Osteocyte (in vitro differentiated cells): ENCODE data around the gene LGR4. TPM values are rescaled to one million over a fixed set of nuclear protein-coding genes. Genes with fewer than 3 reads are reported as not detected.

Source experiments
- DNase-seq: peaks from one replicate; pipeline ENCODE4 v3.0.0; 2021; ENCODE audit warnings: mixed read lengths; ENCODE audit not compliant: unreplicated experiment; ENCODE audit errors: extremely low spot score
- H3K27ac Mint-ChIP-seq: one replicate; pipeline ENCODE4 v1.8.0; 2021; ENCODE audit warnings: mild to moderate bottlenecking, mixed read lengths; ENCODE audit not compliant: unreplicated experiment
- H3K27me3 Mint-ChIP-seq: one replicate; pipeline ENCODE4 v1.8.0; 2021; ENCODE audit warnings: mixed read lengths; ENCODE audit not compliant: unreplicated experiment
- H3K36me3 Mint-ChIP-seq: one replicate; pipeline ENCODE4 v1.8.0; 2021; ENCODE audit warnings: mixed read lengths; ENCODE audit not compliant: unreplicated experiment
- H3K4me1 Mint-ChIP-seq: one replicate; pipeline ENCODE4 v1.8.0; 2021; ENCODE audit warnings: mixed read lengths; ENCODE audit not compliant: unreplicated experiment
- H3K4me3 Mint-ChIP-seq: one replicate; pipeline ENCODE4 v1.8.0; 2021; ENCODE audit warnings: mild to moderate bottlenecking, moderate library complexity, mixed read lengths; ENCODE audit not compliant: unreplicated experiment
- H3K9me3 Mint-ChIP-seq: one replicate; pipeline ENCODE4 v1.8.0; 2021; ENCODE audit warnings: mixed read lengths; ENCODE audit not compliant: unreplicated experiment
- total RNA-seq: library from RNA; stranded (reverse); gene quantifications from 2 replicates; pipeline ENCODE4 v1.2.1, GENCODE V29; 2021
- TF ChIP-seq, protein P1 (sequence below): fragments of 200-600 bp; sonication (generic); IDR thresholded peaks from 2 replicates; pipeline ENCODE4 v1.5.0; 2021; ENCODE audit warnings: antibody characterized with exemption, mild to moderate bottlenecking, moderate library complexity

LGR4 gene
- total RNA-seq, 1 donor from 2014 or later: 61.9 TPM

DNA sequence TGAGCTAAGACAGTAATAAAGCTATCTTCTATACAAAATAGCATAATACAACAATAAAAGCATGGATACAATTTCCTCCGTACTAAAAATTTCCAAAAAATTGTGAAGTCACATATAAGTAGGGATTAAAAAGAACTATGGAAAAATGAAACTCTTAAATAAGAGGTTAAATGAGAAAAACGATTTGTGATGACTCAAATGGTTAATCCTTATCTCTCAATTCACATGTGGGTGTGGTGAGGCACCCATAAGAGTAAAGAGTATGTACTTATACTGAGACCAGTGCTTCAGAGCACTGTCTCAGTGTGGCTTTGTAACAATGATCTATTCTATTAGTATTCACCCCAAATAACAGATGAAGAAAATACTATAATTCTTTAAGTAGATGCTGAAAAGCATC lies 84.6 kb downstream of the LGR4 start:
- Mint-ChIP-seq H3K36me3 (peaks cover 15% of the 10 kb centered on the region), H3K9me3 (no peaks in the 10 kb centered on the region), H3K4me3 (no peak overlapping the region), H3K27ac (no peak overlapping the region), H3K27me3 (no peaks in the 10 kb centered on the region), H3K4me1 (peaks cover 89% of the 10 kb centered on the region)
- DNase-seq: no peak
- TF ChIP-seq, protein P1, sequence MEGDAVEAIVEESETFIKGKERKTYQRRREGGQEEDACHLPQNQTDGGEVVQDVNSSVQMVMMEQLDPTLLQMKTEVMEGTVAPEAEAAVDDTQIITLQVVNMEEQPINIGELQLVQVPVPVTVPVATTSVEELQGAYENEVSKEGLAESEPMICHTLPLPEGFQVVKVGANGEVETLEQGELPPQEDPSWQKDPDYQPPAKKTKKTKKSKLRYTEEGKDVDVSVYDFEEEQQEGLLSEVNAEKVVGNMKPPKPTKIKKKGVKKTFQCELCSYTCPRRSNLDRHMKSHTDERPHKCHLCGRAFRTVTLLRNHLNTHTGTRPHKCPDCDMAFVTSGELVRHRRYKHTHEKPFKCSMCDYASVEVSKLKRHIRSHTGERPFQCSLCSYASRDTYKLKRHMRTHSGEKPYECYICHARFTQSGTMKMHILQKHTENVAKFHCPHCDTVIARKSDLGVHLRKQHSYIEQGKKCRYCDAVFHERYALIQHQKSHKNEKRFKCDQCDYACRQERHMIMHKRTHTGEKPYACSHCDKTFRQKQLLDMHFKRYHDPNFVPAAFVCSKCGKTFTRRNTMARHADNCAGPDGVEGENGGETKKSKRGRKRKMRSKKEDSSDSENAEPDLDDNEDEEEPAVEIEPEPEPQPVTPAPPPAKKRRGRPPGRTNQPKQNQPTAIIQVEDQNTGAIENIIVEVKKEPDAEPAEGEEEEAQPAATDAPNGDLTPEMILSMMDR: no peak

- no peaks in the 10 kb centered on the region for H3K27me3 Mint-ChIP-seq
- no peak for DNase-seq
- H3K27ac Mint-ChIP-seq: no peak overlapping the region
- TF ChIP-seq, protein P1: no peak
- peaks cover 84% of the 10 kb centered on the region for H3K4me1 Mint-ChIP-seq
- peaks cover 16% of the 10 kb centered on the region for H3K36me3 Mint-ChIP-seq
- H3K9me3 Mint-ChIP-seq: no peaks in the 10 kb centered on the region
- H3K4me3 Mint-ChIP-seq: no peak overlapping the region
These were observed 85.2 kb downstream of the LGR4 start for GRCh38 chr11:27387362-27387761.

- peaks cover 76% of the 10 kb centered on the region for H3K4me1 Mint-ChIP-seq
- no peaks in the 10 kb centered on the region for H3K9me3 Mint-ChIP-seq
- H3K36me3 Mint-ChIP-seq: peaks cover 21% of the 10 kb centered on the region
- TF ChIP-seq, protein P1: no peak
- no peak overlapping the region for H3K4me3 Mint-ChIP-seq
- peak overlapping the region; percentile 94 for H3K27ac Mint-ChIP-seq
- no peaks in the 10 kb centered on the region for H3K27me3 Mint-ChIP-seq
- DNase-seq: no peak
These were observed 86.3 kb downstream of the LGR4 start for GRCh38 chr11:27386181-27386845.

DNA sequence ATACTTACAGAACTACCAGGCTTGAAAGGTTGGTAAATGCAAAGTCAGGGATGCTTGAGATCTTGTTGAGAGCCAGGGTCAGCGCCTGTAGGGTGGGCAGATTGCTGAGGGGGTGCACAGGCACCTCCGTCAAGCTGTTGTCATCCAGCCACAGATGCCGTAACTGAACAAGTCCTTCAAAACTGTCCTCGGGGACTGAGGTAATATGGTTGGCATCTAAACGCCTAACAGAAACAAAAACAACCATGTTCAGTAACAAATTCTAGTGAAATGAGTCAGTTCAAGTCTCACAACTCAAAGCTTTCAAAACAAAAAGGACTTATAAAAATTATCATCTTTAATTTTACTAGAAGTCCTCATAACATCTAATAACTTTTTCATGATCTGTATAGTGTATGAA lies 87.3 kb downstream of the LGR4 start:
- Mint-ChIP-seq H3K36me3 (peaks cover 28% of the 10 kb centered on the region), H3K4me3 (peak overlapping the region; percentile 57), H3K27ac (peak overlapping the region; percentile 94), H3K9me3 (no peaks in the 10 kb centered on the region), H3K27me3 (no peaks in the 10 kb centered on the region), H3K4me1 (peaks cover 66% of the 10 kb centered on the region)
- TF ChIP-seq, protein P1: no peak
- DNase-seq: no peak

GRCh38 chr11:27384227-27384626 lies 88.4 kb downstream of the LGR4 start:
- Mint-ChIP-seq H3K9me3 (no peaks in the 10 kb centered on the region), H3K36me3 (peaks cover 37% of the 10 kb centered on the region), H3K4me1 (peaks cover 60% of the 10 kb centered on the region), H3K27ac (peak overlapping the region; percentile 94), H3K27me3 (no peaks in the 10 kb centered on the region), H3K4me3 (no peak overlapping the region)
- TF ChIP-seq, protein P1: no peak
- DNase-seq: no peak
